ENCODE data around the gene CYB561. TPM values are rescaled to one million over a fixed set of nuclear protein-coding genes. Genes with fewer than 3 reads are reported as not detected.

CYB561 gene
- total and polyA plus RNA-seq, 9 of the 15 experiments (the other 6 are each of a cell fraction or from before 2014, with no cell fraction given) = 4.0 to 30.8 (median 17.4) TPM

DNA sequence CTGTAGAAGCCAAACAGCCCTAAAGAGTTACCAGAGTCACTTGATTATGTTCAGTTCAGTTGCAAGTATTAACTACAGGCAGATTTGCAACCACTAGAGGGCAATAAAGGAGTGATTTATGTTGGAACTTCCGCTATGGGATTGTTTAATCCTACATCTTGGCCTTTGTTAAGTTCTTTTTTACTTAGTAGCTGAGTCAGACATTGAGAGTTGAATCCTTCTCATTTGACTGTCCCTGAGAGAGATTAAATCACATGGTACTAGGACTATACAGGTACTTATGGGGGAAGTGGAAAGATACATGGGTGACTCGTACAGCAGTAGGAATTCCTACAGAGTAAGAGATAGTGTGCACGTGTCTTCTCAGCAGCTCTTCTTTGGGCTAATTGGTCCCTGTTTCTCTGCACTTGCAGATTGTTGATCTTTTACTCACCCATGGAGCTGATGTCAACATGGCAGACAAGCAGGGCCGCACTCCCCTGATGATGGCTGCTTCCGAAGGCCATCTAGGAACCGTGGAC is 40.3 kb downstream of the CYB561 start:
- no TSS peak for BruUV-seq (replicated peaks)
- Histone ChIP-seq H3K9ac (ENCODE audit: insufficient read depth in 1 of 2, low read depth in 2 of 2, low read length in 2 of 2) (no peak overlapping the region), H2AFZ (ENCODE audit: low read depth, low read length) (peak overlapping the region; percentile 35), H3K4me1 (replicated peaks in 1 of 2; ENCODE audit: control insufficient read depth in 2 of 2, insufficient read depth in 2 of 2, low read length in 2 of 2) (peaks cover 3 to 4% of the 10 kb centered on the region in 2 experiments; a peak in 3 of 5 replicates), H3K36me3 (ENCODE audit: control insufficient read depth, insufficient read depth, low read length) (no peaks in the 10 kb centered on the region), H3K27me3 (ENCODE audit: control insufficient read depth in 2 of 2, insufficient read depth in 2 of 2, low read length in 2 of 2) (no peaks in the 10 kb centered on the region), H3K9me3 (replicated peaks; ENCODE audit: control insufficient read depth, insufficient read depth, low read depth, low read length) (no peaks in the 10 kb centered on the region), H3K79me2 (ENCODE audit: control insufficient read depth, insufficient read depth, low read length) (no peaks in the 10 kb centered on the region), H3K4me3 (no peak overlapping the region), H3K4me2 (ENCODE audit: insufficient read depth, low read length) (no peak overlapping the region), H3K9me1 (ENCODE audit: control insufficient read depth, insufficient read depth, low read length) (no peaks in the 10 kb centered on the region), H4K20me1 (replicated peaks; ENCODE audit: control insufficient read depth, insufficient read depth, low read length) (no peaks in the 10 kb centered on the region), H3K27ac (ENCODE audit: extremely low read depth, low read depth, low read length) (no peak overlapping the region)
- POLR2A ChIA-PET = interaction anchor here (0.5 kb wide), 1 partner anchor 35 kb away, joined by 3 read pairs; no protein-coding TSS in a partner anchor
- FAIRE-seq (peak; percentile 85), ATAC-seq (peak; percentile 85), DNase-seq (ENCODE audit: extremely low read depth in 1 of 4, low spot score in 3 of 4) (peak; percentile 32 to 73 (median 48))
- 63% methylated on average over 6 of the region's 6 CpGs for WGBS (ENCODE audit: insufficient coverage, low coverage, missing lambda C conversion rate)
- in situ Hi-C loops (cut with MboI) = loop anchor here (10.0 to 25.0 kb wide), 2 partner anchors 331 to 718 kb away; no protein-coding TSS in a partner anchor
- CTCF ChIA-PET (ENCODE audit: low intra/inter-chr PET ratio) = interaction anchor here (0.5 to 3.4 kb wide), 5 partner anchors 292 to 629 kb away, joined by 3 to 40 read pairs (median 4); no protein-coding TSS in a partner anchor
- intact Hi-C loops (cut with micrococcal nuclease) = loop anchor here (1.0 to 10.0 kb wide), 6 partner anchors 181 to 731 kb away; no protein-coding TSS in a partner anchor
- 0 out of 2 replicates have a peak, but pooled peaks have one; percentile 44 for TF ChIP-seq JUN (IDR thresholded peaks at IDR 0.05; ENCODE audit: borderline replicate concordance, low read depth, low read length)
- TF ChIP-seq JUN (CRISPR knock-in tag; IDR thresholded peaks at IDR 0.05; ENCODE audit: borderline replicate concordance) = no peak
- peak; percentile 64 for TF ChIP-seq ETV1 (tag; conservative IDR thresholded peaks at IDR 0.05; ENCODE audit: low read depth)
- peak; percentile 52 to 68 for TF ChIP-seq RAD21 (CRISPR knock-in tag; conservative IDR thresholded peaks at IDR 0.05 in 1 of 2, IDR thresholded peaks at IDR 0.05 in 1 of 2)
- TF ChIP-seq ARID1B (IDR thresholded peaks at IDR 0.05) = 0 out of 2 replicates have a peak, but pooled peaks have one; percentile 29
- TF ChIP-seq, protein P1, sequence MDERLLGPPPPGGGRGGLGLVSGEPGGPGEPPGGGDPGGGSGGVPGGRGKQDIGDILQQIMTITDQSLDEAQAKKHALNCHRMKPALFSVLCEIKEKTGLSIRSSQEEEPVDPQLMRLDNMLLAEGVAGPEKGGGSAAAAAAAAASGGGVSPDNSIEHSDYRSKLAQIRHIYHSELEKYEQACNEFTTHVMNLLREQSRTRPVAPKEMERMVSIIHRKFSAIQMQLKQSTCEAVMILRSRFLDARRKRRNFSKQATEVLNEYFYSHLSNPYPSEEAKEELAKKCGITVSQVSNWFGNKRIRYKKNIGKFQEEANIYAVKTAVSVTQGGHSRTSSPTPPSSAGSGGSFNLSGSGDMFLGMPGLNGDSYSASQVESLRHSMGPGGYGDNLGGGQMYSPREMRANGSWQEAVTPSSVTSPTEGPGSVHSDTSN (CRISPR knock-in tag; IDR thresholded peaks at IDR 0.05; ENCODE audit: low read depth) = no peak
- TF ChIP-seq, protein P1 (tag; conservative IDR thresholded peaks at IDR 0.05; ENCODE audit: low read depth) = peak; percentile 75
- TF ChIP-seq ETS1 (conservative IDR thresholded peaks at IDR 0.05; ENCODE audit: control insufficient read depth, low read depth, low read length) = no peak
- TF ChIP-seq ZFP1 (CRISPR knock-in tag; IDR thresholded peaks at IDR 0.05) = no peak
- peak; percentile 50 for TF ChIP-seq SOX6 (IDR thresholded peaks at IDR 0.05)
- 0 out of 2 replicates have a peak, but pooled peaks have one; percentile 24 for TF ChIP-seq ATF7 (IDR thresholded peaks at IDR 0.05)
- TF ChIP-seq PRPF4 (IDR thresholded peaks at IDR 0.05; ENCODE audit: insufficient read depth, low read depth, low read length, poor library complexity, severe bottlenecking) = no peak
- peak; percentile 37; the same call in 1 of the 2 replicates for TF ChIP-seq GABPA (tag; conservative IDR thresholded peaks at IDR 0.05; ENCODE audit: low read depth)
- TF ChIP-seq ELF1 (tag; IDR thresholded peaks at IDR 0.05) = peak; percentile 57
- no peak for TF ChIP-seq RAD51 (IDR thresholded peaks at IDR 0.05; ENCODE audit: borderline replicate concordance, low read depth)
- TF ChIP-seq DPF2 (IDR thresholded peaks at IDR 0.05) = peak; percentile 35; the same call in 1 of the 2 replicates
